ENCODE data around the gene KCNK10. TPM values are rescaled to one million over a fixed set of nuclear protein-coding genes. Genes with fewer than 3 reads are reported as not detected.

KCNK10 gene
- total RNA-seq, 4 donors from 2014 or later: 0.40 TPM; not detected in 3

- TF ChIP-seq, protein P1, sequence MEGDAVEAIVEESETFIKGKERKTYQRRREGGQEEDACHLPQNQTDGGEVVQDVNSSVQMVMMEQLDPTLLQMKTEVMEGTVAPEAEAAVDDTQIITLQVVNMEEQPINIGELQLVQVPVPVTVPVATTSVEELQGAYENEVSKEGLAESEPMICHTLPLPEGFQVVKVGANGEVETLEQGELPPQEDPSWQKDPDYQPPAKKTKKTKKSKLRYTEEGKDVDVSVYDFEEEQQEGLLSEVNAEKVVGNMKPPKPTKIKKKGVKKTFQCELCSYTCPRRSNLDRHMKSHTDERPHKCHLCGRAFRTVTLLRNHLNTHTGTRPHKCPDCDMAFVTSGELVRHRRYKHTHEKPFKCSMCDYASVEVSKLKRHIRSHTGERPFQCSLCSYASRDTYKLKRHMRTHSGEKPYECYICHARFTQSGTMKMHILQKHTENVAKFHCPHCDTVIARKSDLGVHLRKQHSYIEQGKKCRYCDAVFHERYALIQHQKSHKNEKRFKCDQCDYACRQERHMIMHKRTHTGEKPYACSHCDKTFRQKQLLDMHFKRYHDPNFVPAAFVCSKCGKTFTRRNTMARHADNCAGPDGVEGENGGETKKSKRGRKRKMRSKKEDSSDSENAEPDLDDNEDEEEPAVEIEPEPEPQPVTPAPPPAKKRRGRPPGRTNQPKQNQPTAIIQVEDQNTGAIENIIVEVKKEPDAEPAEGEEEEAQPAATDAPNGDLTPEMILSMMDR (IDR thresholded peaks at IDR 0.05): no peak
- no peak for TF ChIP-seq POLR2AphosphoS5 (IDR thresholded peaks at IDR 0.05)
- TF ChIP-seq EP300 (IDR thresholded peaks at IDR 0.05): no peak
- TF ChIP-seq POLR2A (IDR thresholded peaks at IDR 0.05): no peak
- Histone ChIP-seq H3K4me1 (peaks cover 0 to 26% (median 0%) of the 10 kb centered on the region in 3 donors), H3K4me3 (no peak overlapping the region), H3K36me3 (no peaks in the 10 kb centered on the region), H3K9me3 (peaks cover 0 to 10% (median 0%) of the 10 kb centered on the region in 3 donors), H3K27me3 (peaks cover 88% of the 10 kb centered on the region), H3K27ac (no peak overlapping the region)
- ATAC-seq: no peak
- whole genome bisulfite sequencing, 2 donors (ENCODE audit: low coverage in 1 of 2): 23 to 80% methylated on average over 1 to 3 of the region's 6 CpGs
Measured at GRCh38 chr14:88324930-88325329, 1.9 kb upstream of the KCNK10 start.

DNA sequence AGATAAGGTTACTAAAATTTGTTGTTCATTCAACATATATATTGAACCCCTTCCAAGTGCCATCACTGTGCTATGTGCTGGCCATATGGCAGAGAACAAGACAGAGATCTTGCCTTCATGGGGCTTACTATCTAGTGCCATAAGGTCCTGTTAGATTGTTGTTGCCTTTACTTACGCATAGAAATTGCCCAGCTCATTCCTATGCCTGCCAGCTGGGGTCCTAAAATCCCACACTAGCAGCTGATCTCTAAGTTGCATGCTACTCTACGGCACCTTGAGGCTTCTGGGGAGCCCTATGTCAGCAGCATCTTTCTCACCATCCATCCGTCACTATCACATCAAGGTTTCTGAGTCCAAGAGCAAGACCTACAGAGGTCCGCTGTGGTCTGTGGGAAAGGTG, 1.4 kb upstream of the KCNK10 start:
- 63% methylated on average over 2 of the region's 4 CpGs; no CpG with 5 or more reads in 1 of the 2 donors for WGBS, 2 donors (ENCODE audit: low coverage in 1 of 2)

DNA sequence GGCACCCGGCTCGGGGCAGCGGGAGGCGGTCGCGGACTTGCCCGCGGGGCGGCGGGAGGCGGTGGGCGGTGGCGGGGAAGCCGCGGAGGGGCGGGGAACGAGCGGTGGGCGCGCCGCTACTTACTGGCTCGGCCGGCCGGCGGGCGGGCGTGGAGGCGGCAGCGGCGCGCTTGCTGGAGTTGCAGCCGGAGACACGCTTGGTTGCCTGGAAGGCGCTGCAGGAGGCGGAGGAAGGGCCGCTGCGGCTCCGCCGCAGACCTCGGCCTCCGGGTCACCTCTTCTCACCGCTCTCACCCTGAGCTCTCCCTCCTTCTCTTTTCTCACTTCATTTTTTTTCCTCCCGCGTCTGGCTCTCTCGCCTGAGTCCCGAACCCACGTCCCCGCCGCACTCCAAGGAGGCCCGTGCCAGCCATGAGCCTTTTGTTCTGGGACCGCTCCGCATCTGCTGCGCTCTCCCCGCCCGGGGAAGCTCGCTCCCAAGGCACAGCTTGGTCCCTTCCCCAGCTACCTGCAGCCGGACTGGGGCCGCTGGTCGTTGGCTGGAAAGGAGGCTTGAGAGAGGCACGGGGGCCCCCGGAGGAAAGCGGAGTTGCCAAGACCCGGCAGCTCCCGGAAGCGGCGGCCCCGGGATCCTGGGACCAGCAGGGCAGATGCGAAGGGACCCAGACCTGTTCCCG, 592 bp upstream of the KCNK10 start:
- TF ChIP-seq EP300 (IDR thresholded peaks at IDR 0.05) (no peak), POLR2A (IDR thresholded peaks at IDR 0.05) (no peak), POLR2AphosphoS5 (IDR thresholded peaks at IDR 0.05) (no peak)
- TF ChIP-seq, protein P1 (IDR thresholded peaks at IDR 0.05): no peak
- no peak for ATAC-seq
- peaks cover 94% of the 10 kb centered on the region for H3K27me3 ChIP-seq
- peaks cover 0 to 6% (median 0%) of the 10 kb centered on the region in 3 donors for H3K9me3 ChIP-seq
- 0 to 6% methylated on average over 2 to 7 of the region's 69 CpGs for WGBS, 2 donors (ENCODE audit: low coverage in 1 of 2)
- H3K36me3 ChIP-seq: no peaks in the 10 kb centered on the region
- peak overlapping the region in 1 of 2 donors; percentile 38 for H3K4me3 ChIP-seq
- H3K27ac ChIP-seq: no peak overlapping the region
- peaks cover 0 to 26% (median 0%) of the 10 kb centered on the region in 3 donors for H3K4me1 ChIP-seq

More for the DNA sequence above, 1.4 kb upstream of the KCNK10 start:
- Histone ChIP-seq H3K4me3 (no peak overlapping the region), H3K9me3 (peaks cover 0 to 10% (median 0%) of the 10 kb centered on the region in 3 donors), H3K27ac (no peak overlapping the region), H3K27me3 (peaks cover 93% of the 10 kb centered on the region), H3K4me1 (peaks cover 0 to 26% (median 0%) of the 10 kb centered on the region in 3 donors), H3K36me3 (no peaks in the 10 kb centered on the region)
- TF ChIP-seq POLR2A (IDR thresholded peaks at IDR 0.05) (no peak), EP300 (IDR thresholded peaks at IDR 0.05) (no peak), POLR2AphosphoS5 (IDR thresholded peaks at IDR 0.05) (no peak)
- TF ChIP-seq, protein P1 (IDR thresholded peaks at IDR 0.05): no peak
- ATAC-seq: no peak

DNA sequence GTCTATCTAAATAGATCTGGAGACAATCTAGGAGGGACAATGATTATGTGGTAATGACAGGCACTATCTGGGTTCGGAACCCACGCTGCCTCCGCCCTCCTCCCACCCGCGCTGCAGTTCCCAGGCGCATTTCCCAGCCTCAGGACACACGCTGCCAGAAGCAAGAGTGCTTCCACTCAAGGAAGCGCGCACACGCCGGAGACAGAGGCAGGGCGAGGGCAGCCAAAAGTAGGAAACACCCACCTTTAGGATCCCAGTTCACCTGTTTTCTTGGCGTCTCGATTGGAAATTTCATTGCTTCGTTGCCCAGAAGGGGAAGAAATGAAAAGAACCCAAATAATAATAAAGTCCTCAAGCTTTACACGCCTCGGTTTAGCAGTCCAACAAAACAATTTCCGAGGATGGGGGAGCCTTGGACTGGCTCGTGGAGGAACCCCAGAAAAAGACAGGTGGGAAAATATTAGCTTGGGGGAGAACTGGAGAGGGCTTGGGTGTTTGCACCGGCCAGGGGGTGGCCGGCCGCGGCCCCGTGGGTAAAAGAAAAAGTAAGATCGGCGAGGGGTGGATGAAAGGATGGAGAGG, 474 bp downstream of the KCNK10 start:
- no peak for TF ChIP-seq POLR2A (IDR thresholded peaks at IDR 0.05)
- TF ChIP-seq POLR2AphosphoS5 (IDR thresholded peaks at IDR 0.05): no peak
- no peak for TF ChIP-seq EP300 (IDR thresholded peaks at IDR 0.05)
- TF ChIP-seq, protein P1 (IDR thresholded peaks at IDR 0.05): no peak
- peaks cover 92% of the 10 kb centered on the region for H3K27me3 ChIP-seq
- no peak overlapping the region for H3K27ac ChIP-seq
- peak overlapping the region in 1 of 2 donors; percentile 38 for H3K4me3 ChIP-seq
- H3K36me3 ChIP-seq: no peaks in the 10 kb centered on the region
- no peaks in the 10 kb centered on the region for H3K9me3 ChIP-seq
- H3K4me1 ChIP-seq: peaks cover 0 to 26% (median 0%) of the 10 kb centered on the region in 3 donors
- WGBS, 2 donors (ENCODE audit: low coverage in 1 of 2): 0 to 2% methylated on average over 5 to 15 of the region's 26 CpGs
- ATAC-seq: no peak

All from gastroesophageal sphincter (tissue), 4 donors.